ENCODE results near the gene CHAF1A. TPM values are rescaled to one million over a fixed set of nuclear protein-coding genes. Genes with fewer than 3 reads are reported as not detected.
A peak's percentile ranks its signal among the peaks of the same experiment; 100 is the strongest.

Gene CHAF1A
- total RNA-seq, 1 experiment from 2014 or later: 38.1 TPM

GRCh38 chr19:4456476-4456842 is 54.0 kb downstream of the CHAF1A start:
- peak; percentile 27 for DNase-seq (ENCODE audit: low read depth)

- DNase-seq (ENCODE audit: low read depth): peak; percentile 29
These were observed 54.6 kb downstream of the CHAF1A start for GRCh38 chr19:4456843-4457653.

GRCh38 chr19:4457654-4458395 is 55.4 kb downstream of the CHAF1A start, which contains the start of gene UBXN6:
UBXN6 (minus strand) TSS chr19:4457794; CDS start chr19:4457697, 97 bp downstream.
- peak; percentile 98 for DNase-seq (ENCODE audit: low read depth)

- no peak for DNase-seq (ENCODE audit: low read depth)
These were observed 62.6 kb downstream of the CHAF1A start for GRCh38 chr19:4464815-4465581.

DNA sequence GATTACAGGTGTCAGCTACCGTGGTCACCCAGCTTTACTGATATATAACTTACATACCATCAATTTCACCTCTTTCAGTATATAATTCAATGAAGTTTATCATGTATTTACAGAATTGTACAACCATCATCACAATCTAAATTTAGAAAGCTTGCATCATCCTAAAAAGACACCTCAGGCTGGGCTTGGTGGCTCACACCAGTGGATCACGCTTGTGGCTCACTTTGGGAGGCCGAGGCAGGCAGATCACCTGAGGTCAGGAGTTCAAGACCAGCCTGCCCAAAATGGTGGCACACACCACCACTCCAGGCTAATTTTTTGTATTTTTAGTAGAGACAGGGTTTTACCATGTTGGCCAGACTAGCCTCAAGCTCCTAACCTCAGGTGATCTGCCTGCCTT is 65.4 kb downstream of the CHAF1A start:
- DNase-seq (ENCODE audit: low read depth): no peak

- DNase-seq (ENCODE audit: low read depth): peak; percentile 100
These were observed 69.1 kb downstream of the CHAF1A start for GRCh38 chr19:4471403-4472173.

DNA sequence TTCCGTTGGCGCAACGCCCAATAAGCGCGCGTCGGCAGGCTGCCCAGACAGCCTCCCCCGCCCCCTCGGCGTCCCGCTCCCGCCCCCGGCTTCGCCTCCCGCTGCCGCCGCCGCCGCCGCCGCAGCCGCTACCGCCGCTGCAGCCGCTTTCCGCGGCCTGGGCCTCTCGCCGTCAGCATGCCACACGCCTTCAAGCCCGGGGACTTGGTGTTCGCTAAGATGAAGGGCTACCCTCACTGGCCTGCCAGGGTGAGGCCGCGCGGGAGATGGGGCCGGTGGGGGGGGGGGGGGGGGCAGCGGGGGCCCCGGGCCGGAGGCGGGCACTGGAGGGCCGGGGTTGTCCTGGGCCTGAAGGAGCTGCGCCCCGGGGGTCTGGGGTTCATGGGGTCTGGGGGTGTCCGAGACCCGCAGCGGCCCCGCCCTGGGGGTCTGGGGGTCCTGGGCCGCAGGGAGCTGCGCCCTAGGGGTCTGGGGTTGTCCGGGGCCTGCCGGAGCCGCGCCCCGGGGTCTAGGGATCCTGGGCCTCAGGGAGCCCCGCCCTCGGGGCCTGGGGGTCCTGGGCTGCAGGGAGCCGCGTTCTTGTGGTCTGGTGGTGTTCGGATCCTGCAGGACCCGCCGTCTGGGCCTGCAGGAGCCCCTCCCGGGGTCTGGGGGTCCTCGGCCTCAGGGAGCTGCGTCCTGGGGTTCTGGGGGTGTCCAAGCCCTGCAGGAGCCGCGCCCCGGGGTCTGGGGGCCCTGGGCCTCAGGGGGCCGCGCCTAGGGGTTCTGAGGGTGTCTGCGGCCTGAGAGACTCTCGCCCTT is 69.9 kb downstream of the CHAF1A start, which contains the start of gene HDGFL2:
Gene HDGFL2 (plus strand): TSS at position 124 of the 801 bp plus-strand sequence. CDS start 54 bp downstream, at position 178.
- no peak for DNase-seq (ENCODE audit: low read depth)

DNA sequence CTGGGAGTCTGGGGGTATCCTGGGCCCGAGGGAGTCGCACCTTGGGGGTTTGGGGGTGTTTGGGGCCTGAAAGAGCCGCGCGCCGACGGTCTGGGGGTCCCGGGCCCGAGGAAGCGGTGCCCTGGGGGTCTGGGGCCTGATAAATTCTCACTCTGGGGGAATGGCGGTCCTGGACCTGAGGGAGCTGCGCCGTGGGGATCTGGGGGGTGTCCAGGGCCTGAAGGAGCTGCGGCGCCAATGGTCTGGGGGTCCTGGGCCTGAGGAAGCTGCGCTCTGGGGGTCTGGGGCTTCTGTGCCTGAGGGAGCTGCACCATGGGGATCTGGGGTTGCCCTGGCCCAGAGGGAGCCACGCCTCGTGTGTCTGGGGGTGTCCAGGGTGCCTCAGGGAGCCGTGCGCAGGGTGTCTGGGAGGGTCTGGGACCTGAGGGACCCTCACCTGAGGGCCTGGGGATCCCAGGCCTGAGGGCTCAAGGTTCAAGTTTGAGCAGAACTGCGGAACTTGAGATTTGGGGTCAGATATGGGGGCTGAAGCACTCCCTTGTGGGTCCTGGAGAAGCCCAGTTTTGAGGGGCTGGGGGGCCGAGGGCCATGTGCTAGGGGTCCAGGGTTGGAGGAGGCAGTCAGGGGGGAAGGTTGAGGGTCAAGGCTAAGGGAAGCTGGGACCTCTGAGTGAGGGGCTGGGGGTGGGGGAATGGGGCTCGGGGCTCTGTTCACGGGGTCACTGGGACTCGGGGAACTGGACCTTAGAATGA is 70.7 kb downstream of the CHAF1A start:
- DNase-seq (ENCODE audit: low read depth): no peak

- DNase-seq (ENCODE audit: low read depth): no peak
These were observed 71.5 kb downstream of the CHAF1A start for GRCh38 chr19:4473763-4474513.

DNA sequence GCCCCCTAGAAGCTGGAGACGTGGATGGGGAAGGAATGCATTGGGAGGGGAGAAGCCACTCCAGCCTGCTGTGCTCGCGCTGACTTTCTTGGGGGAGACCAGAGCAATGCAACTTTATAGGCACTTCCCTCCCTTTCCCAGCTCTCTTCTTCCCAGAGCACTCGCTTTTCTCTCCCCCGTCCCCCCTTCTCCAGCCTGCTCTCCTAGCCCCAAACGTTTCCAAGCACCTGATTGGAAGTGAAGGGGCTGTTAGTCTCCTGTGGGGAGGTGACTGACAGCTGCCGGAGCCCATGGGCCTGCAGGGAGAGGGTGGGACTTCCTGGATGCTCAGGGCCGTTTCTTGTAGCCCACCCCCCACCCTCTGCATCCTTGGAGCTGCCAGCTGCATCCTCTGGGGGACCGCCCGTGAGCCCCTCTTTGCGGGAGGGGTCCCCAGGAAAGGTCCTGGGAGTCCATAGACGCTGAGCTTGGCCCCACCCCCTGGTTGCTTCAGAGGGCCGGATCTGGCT is 72.1 kb downstream of the CHAF1A start:
- DNase-seq (ENCODE audit: low read depth): no peak

DNA sequence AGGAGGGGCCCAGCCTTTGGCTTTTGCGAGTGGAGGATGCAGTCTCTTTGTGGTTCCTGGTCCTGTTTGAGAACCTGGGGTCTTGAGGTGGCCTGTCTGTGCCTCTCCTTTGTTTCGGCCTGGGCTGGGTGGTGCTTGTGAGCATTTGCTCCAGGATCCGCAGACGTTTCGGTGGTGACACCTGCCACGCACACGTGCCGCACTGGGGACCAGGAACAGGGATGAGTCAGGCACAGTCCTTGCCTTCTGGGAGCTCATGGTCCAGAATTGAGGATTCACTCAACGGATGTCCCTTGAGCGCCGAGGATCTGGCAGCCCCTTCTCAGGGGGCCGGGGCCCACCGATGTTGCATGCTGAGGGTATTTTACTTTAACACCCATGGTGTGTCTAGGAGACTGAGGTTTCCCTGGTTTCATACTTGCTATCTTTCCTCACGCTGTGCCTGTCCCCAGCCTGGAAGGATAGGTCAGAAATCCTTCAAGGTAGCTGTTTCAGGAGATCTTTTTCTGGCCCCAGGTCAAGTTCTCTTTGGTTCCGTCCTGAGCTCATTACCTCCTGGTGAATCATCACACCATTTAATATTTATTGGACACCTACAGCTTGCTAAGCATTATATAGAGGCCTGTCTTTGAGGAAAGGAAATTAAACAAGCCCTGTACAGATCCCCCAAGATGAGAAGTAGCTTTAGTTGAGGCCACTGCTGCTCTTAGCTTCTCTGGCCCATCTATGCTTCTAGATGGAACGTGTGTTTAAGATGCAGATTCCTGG is 74.8 kb downstream of the CHAF1A start:
- peak; percentile 21 for DNase-seq (ENCODE audit: low read depth)

- no peak for DNase-seq (ENCODE audit: low read depth)
These were observed 80.4 kb downstream of the CHAF1A start for GRCh38 chr19:4482721-4483364.

GRCh38 chr19:4483385-4483784 is 80.9 kb downstream of the CHAF1A start:
- DNase-seq (ENCODE audit: low read depth): no peak

- DNase-seq (ENCODE audit: low read depth): no peak
These were observed 85.1 kb downstream of the CHAF1A start for GRCh38 chr19:4487572-4487971.

- DNase-seq (ENCODE audit: low read depth): no peak
These were observed 86.1 kb downstream of the CHAF1A start for GRCh38 chr19:4488496-4488895.

- no peak for DNase-seq (ENCODE audit: low read depth)
These were observed 89.0 kb downstream of the CHAF1A start for GRCh38 chr19:4491446-4491845.

DNA sequence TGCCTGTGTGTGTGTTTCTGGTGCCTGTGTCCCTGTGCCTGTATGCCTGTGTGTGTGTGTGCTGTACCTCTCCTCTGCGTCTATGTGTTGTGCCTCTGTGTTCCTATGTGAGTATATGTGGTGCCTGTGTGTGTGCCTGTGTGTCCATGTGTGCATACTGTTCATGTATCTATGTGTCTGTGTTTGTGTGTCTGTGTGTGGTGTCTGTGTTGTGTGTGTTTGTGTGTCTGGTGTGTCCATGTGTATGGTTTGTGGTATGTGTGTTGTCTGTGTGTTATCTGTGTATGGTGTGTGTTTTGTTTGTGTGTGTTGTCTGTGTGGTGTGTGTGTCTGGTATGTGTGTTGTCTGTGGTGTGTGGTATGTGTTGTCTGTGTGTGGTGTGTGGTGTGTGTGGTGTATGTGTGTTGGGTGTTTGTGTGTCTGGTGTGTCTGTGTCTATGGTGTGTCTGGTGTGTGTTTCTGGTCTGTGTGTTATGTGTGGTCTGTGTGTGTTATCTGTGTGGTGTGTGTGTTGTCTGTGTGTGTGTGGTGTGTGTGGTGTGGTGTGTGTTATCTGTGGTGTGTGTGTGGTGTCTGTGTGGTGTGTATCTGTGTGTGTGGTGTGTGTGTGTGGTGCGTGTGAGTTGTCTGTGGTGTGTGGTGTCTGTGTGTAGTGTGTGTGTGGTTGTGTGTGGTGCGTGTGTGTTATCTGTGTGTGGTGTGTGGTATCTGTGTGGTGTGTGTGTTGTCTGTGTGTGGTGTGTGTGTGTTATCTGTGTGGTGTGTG is 90.1 kb downstream of the CHAF1A start:
- no peak for DNase-seq (ENCODE audit: low read depth)

Data from M059J (cell line).